ENCODE results near the gene TRAF1.

TRAF1 gene

GRCh38 chr9:120856700-120857099, 69.9 kb downstream of the TRAF1 start:
- TF ChIP-seq CTCF (IDR thresholded peaks at IDR 0.05; ENCODE audit: low read depth, low read length) (no peak), EZH2phosphoT487 (IDR thresholded peaks at IDR 0.05; ENCODE audit: low read depth) (no peak)
- H3K27ac ChIP-seq (ENCODE audit: low read length) = no peak overlapping the region
- H2AFZ ChIP-seq (ENCODE audit: low read depth, low read length) = no peak overlapping the region

DNA sequence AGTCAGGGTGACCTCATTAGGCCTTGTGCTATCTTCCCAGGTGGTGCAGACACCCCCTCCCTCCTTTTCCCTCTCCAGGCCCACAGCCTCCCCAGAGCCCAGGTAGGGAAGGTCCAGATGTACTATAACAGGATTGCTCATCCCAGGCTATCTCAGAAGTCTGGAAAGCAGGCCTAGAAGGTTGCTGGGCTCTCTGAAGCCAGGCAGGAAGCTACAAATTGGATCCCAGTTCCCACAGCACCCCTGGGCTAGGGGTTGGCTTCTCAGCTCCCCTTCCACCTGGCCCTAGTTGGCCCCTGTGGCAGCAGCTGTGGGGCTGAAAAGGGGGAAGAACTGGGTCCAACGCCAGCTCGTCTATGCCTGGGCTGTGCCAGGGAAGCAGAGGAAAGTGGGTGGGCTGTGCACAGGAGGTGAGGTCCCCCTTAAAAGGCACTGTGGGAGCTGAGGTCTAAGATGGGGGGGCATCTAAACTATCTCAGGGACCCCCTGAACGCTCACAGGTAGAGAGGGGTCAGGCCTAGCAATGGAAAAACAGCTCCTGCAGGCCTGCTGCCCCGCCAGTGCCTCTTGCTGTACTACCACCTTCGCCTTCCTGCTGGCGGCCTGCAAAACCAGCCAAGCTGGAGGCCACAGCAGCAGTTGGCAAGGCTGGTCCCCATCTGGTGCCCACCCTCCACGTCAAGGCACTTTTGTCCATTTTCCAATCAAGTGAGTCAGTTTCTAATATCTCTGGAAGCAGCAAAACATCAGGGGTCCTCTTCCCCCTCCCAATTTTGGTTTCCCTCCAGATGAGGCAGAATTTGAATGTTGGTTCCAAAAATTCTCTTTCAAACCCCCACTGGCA, 70.5 kb downstream of the TRAF1 start:
- Histone ChIP-seq H2AFZ (ENCODE audit: low read depth, low read length) (no peak overlapping the region), H3K36me3 (replicated peaks; ENCODE audit: low read depth, low read length) (peaks cover 68% of the 10 kb centered on the region), H3K27me3 (ENCODE audit: low read depth, low read length) (no peaks in the 10 kb centered on the region), H4K20me1 (ENCODE audit: insufficient read depth, low read length) (no peaks in the 10 kb centered on the region), H3K79me2 (ENCODE audit: low read length) (no peaks in the 10 kb centered on the region), H3K4me3 (ENCODE audit: low read length) (no peak overlapping the region), H3K27ac (ENCODE audit: low read length) (no peak overlapping the region), H3K4me1 (ENCODE audit: low read length) (no peaks in the 10 kb centered on the region), H3K4me2 (ENCODE audit: low read length) (no peak overlapping the region), H3K9me3 (ENCODE audit: insufficient read depth, low read length) (no peaks in the 10 kb centered on the region), H3K9ac (ENCODE audit: low read length) (no peak overlapping the region)
- TF ChIP-seq CTCF (IDR thresholded peaks at IDR 0.05; ENCODE audit: low read depth, low read length) (no peak), EZH2phosphoT487 (IDR thresholded peaks at IDR 0.05; ENCODE audit: low read depth) (no peak)

More at GRCh38 chr9:120856700-120857099, 69.9 kb downstream of the TRAF1 start:
- no peak overlapping the region for H3K4me2 ChIP-seq (ENCODE audit: low read length)
- H3K79me2 ChIP-seq (ENCODE audit: low read length) = no peaks in the 10 kb centered on the region
- H3K4me3 ChIP-seq (ENCODE audit: low read length) = no peak overlapping the region
- no peaks in the 10 kb centered on the region for H3K4me1 ChIP-seq (ENCODE audit: low read length)
- H3K9ac ChIP-seq (ENCODE audit: low read length) = no peak overlapping the region
- no peaks in the 10 kb centered on the region for H4K20me1 ChIP-seq (ENCODE audit: insufficient read depth, low read length)
- H3K27me3 ChIP-seq (ENCODE audit: low read depth, low read length) = no peaks in the 10 kb centered on the region
- peaks cover 66% of the 10 kb centered on the region for H3K36me3 ChIP-seq (replicated peaks; ENCODE audit: low read depth, low read length)
- H3K9me3 ChIP-seq (ENCODE audit: insufficient read depth, low read length) = no peaks in the 10 kb centered on the region

GRCh38 chr9:120854596-120855327, 71.8 kb downstream of the TRAF1 start:
- Histone ChIP-seq H3K9ac (ENCODE audit: low read length) (no peak overlapping the region), H3K27me3 (ENCODE audit: low read depth, low read length) (no peaks in the 10 kb centered on the region), H4K20me1 (ENCODE audit: insufficient read depth, low read length) (no peaks in the 10 kb centered on the region), H2AFZ (ENCODE audit: low read depth, low read length) (no peak overlapping the region), H3K4me1 (ENCODE audit: low read length) (no peaks in the 10 kb centered on the region), H3K9me3 (ENCODE audit: insufficient read depth, low read length) (no peaks in the 10 kb centered on the region), H3K79me2 (ENCODE audit: low read length) (no peaks in the 10 kb centered on the region), H3K4me2 (ENCODE audit: low read length) (no peak overlapping the region), H3K27ac (ENCODE audit: low read length) (no peak overlapping the region), H3K36me3 (replicated peaks; ENCODE audit: low read depth, low read length) (peaks cover 62% of the 10 kb centered on the region), H3K4me3 (ENCODE audit: low read length) (no peak overlapping the region)
- no peak for TF ChIP-seq EZH2phosphoT487 (IDR thresholded peaks at IDR 0.05; ENCODE audit: low read depth)
- no peak for TF ChIP-seq CTCF (IDR thresholded peaks at IDR 0.05; ENCODE audit: low read depth, low read length)

DNA sequence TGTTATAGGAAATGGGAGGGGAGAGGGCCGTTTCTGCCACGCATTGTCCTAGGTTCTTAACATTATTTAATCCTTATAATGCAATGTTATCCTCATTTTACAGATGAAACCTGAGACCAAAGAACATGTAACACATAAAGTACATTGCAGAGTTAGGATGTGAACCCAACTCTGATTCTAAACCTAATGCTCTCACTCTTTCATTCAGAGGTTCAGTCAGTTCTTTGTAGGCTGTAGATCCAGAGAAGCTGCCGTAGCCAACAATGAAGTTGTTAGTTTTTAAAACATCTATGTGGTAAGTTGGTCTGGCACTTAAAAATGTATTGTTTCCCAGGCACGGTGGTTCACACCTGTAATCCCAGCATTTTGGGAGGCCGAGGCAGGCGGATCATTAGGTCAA, 73.4 kb downstream of the TRAF1 start:
- Histone ChIP-seq H3K4me2 (ENCODE audit: low read length) (no peak overlapping the region), H3K27ac (ENCODE audit: low read length) (no peak overlapping the region), H3K9me3 (ENCODE audit: insufficient read depth, low read length) (no peaks in the 10 kb centered on the region), H3K4me1 (ENCODE audit: low read length) (no peaks in the 10 kb centered on the region), H3K4me3 (ENCODE audit: low read length) (no peak overlapping the region), H3K27me3 (ENCODE audit: low read depth, low read length) (no peaks in the 10 kb centered on the region), H3K36me3 (replicated peaks; ENCODE audit: low read depth, low read length) (peaks cover 67% of the 10 kb centered on the region), H4K20me1 (ENCODE audit: insufficient read depth, low read length) (no peaks in the 10 kb centered on the region), H2AFZ (ENCODE audit: low read depth, low read length) (no peak overlapping the region), H3K9ac (ENCODE audit: low read length) (no peak overlapping the region), H3K79me2 (ENCODE audit: low read length) (no peaks in the 10 kb centered on the region)
- no peak for TF ChIP-seq EZH2phosphoT487 (IDR thresholded peaks at IDR 0.05; ENCODE audit: low read depth)
- no peak for TF ChIP-seq CTCF (IDR thresholded peaks at IDR 0.05; ENCODE audit: low read depth, low read length)
